HepG2 (cell line): ENCODE measurements around the gene CCDC106. TPM values are rescaled to one million over a fixed set of nuclear protein-coding genes. Genes with fewer than 3 reads are reported as not detected.

Source experiments
- EED ChIP-seq: sonication (generic); formaldehyde crosslinking; IDR thresholded peaks from 2 replicates; pipeline ENCODE4 v1.5.0; 2020; ENCODE audit warnings: mild to moderate bottlenecking, missing genetic modification reagents
- ELF3 ChIP-seq: IDR thresholded peaks from 2 replicates; pipeline ENCODE4 v1.6.1; 2016; ENCODE audit warnings: missing genetic modification reagents, missing compliant biosample characterization
- ETV5 ChIP-seq: IDR thresholded peaks from 2 replicates; pipeline ENCODE4 v1.6.1; 2018; ENCODE audit warnings: missing biosample characterization, missing genetic modification reagents, inconsistent platforms, borderline replicate concordance
- KLF6 ChIP-seq: IDR thresholded peaks from 2 replicates; pipeline ENCODE4 v1.8.0; 2016; ENCODE audit warnings: missing biosample characterization, missing genetic modification reagents
- ZNF451 ChIP-seq: sonication (generic); formaldehyde crosslinking; IDR thresholded peaks from 2 replicates; pipeline ENCODE4 v1.5.0; 2020; ENCODE audit warnings: mild to moderate bottlenecking, missing genetic modification reagents
- ZNF572 ChIP-seq: sonication (generic); formaldehyde crosslinking; IDR thresholded peaks from 2 replicates; pipeline ENCODE4 v1.5.1; 2020; ENCODE audit warnings: mild to moderate bottlenecking, missing genetic modification reagents
- ZNF652 ChIP-seq: IDR thresholded peaks from 2 replicates; pipeline ENCODE4 v1.6.1; 2016; ENCODE audit warnings: low read depth, borderline replicate concordance
- ZNF672 ChIP-seq: sonication (generic); formaldehyde crosslinking; IDR thresholded peaks from 2 replicates; pipeline ENCODE4 v1.8.1; 2022; ENCODE audit warnings: missing genetic modification reagents
- ZNF83 ChIP-seq: sonication (generic); formaldehyde crosslinking; IDR thresholded peaks from 2 replicates; pipeline ENCODE4 v1.4.0; 2020; ENCODE audit warnings: missing genetic modification reagents, mild to moderate bottlenecking, borderline replicate concordance
- polyA plus RNA-seq, 8 experiments: library from polyadenylated mRNA; depleted of rRNA in 3 of 8; stranded (reverse) in 7 of 8; unstranded in 1 of 8; fragments of >200 nt; fragmentation: Illumina TruSeq in 4 of 8; extraction: Trizol in 4 of 8; gene quantifications; 2 replicates each; pipeline versions ENCODE4 v1.2.1 to v1.2.3, GENCODE V29; 2011 to 2016; ENCODE audit warnings: low read depth in 4 of 8, missing spikeins in 1 of 8, mixed read lengths in 1 of 8; ENCODE audit not compliant: insufficient read depth in 1 of 8
- total RNA-seq, 5 experiments: library from RNA; depleted of rRNA; stranded (reverse); fragments of >200 nt; fragmentation: Illumina TruSeq; extraction: Trizol; gene quantifications; 2 replicates each; pipeline ENCODE4 v1.2.3, GENCODE V29; 2016; ENCODE audit warnings: low read depth in 1 of 5
- TF ChIP-seq, protein P1 (sequence below): IDR thresholded peaks from 2 replicates; pipeline ENCODE4 v1.6.1; 2016; ENCODE audit warnings: low read depth, missing genetic modification reagents, missing compliant biosample characterization
- TF ChIP-seq, protein P2 (sequence below): sonication (generic); formaldehyde crosslinking; IDR thresholded peaks from 2 replicates; pipeline ENCODE4 v1.5.0; 2020; ENCODE audit warnings: missing genetic modification reagents
- TF ChIP-seq, protein P3 (sequence below): sonication (generic); formaldehyde crosslinking; IDR thresholded peaks from 2 replicates; pipeline ENCODE4 v1.5.1; 2020; ENCODE audit warnings: mild to moderate bottlenecking, missing genetic modification reagents, borderline replicate concordance
- TF ChIP-seq, protein P4 (sequence below): sonication (generic); formaldehyde crosslinking; IDR thresholded peaks from 2 replicates; pipeline ENCODE4 v1.8.0; 2022; ENCODE audit warnings: missing genetic modification reagents, low read depth, mild to moderate bottlenecking, borderline replicate concordance
- TF ChIP-seq, protein P5 (sequence below): sonication (generic); formaldehyde crosslinking; IDR thresholded peaks from 2 replicates; pipeline ENCODE4 v1.4.0; 2020; ENCODE audit warnings: missing genetic modification reagents

The CCDC106 gene
- total and polyA plus RNA-seq, 2 of the 13 experiments (the other 11 are each of a cell fraction or from before 2014, with no cell fraction given), result 4.7 to 8.8 TPM

DNA sequence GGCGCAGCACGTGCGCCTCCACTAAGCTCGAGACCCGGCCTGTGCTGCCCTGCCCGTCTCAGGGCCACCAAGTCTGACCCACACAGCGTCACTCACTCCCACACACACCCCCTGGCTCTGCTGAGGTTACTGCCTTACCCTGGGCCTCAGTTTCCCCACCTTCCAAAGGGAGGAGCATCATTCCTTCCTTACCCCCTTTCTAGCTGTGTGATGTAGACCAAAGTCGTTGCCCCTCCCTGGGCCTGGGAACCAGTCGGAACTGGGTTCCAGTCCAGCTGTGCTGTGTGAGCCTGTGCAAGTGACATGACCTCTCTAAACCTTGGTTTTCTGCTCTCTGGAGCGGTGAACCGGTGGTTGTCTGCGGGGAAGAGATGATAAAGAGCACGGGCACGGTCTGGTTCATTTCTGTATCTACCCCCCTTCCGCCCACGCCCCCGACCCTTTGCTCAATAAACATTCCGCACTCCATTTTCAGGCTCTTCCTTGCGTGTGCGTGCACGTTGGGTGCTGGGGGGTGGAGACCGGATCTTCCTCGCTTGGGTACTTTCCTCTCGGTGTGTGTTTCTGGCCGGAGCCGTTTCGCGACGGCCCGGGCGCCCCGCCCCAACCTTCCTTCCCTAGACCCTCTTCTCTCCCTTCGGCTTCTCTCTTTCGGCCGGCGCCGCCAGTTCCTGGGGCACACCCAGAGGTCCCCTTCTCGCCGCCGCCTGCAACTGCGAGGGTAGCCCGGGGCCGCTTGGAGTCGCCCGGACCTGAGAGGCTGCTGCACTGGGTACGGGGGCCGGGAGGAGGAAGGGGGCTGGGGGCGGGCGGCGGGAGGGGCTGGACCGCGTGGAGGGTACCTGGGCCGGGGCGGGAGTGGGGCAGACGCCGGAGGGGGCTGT, 4.8 kb upstream of the CCDC106 start, which contains the start of gene ZNF581 (continued):
- TF ChIP-seq, protein P1, sequence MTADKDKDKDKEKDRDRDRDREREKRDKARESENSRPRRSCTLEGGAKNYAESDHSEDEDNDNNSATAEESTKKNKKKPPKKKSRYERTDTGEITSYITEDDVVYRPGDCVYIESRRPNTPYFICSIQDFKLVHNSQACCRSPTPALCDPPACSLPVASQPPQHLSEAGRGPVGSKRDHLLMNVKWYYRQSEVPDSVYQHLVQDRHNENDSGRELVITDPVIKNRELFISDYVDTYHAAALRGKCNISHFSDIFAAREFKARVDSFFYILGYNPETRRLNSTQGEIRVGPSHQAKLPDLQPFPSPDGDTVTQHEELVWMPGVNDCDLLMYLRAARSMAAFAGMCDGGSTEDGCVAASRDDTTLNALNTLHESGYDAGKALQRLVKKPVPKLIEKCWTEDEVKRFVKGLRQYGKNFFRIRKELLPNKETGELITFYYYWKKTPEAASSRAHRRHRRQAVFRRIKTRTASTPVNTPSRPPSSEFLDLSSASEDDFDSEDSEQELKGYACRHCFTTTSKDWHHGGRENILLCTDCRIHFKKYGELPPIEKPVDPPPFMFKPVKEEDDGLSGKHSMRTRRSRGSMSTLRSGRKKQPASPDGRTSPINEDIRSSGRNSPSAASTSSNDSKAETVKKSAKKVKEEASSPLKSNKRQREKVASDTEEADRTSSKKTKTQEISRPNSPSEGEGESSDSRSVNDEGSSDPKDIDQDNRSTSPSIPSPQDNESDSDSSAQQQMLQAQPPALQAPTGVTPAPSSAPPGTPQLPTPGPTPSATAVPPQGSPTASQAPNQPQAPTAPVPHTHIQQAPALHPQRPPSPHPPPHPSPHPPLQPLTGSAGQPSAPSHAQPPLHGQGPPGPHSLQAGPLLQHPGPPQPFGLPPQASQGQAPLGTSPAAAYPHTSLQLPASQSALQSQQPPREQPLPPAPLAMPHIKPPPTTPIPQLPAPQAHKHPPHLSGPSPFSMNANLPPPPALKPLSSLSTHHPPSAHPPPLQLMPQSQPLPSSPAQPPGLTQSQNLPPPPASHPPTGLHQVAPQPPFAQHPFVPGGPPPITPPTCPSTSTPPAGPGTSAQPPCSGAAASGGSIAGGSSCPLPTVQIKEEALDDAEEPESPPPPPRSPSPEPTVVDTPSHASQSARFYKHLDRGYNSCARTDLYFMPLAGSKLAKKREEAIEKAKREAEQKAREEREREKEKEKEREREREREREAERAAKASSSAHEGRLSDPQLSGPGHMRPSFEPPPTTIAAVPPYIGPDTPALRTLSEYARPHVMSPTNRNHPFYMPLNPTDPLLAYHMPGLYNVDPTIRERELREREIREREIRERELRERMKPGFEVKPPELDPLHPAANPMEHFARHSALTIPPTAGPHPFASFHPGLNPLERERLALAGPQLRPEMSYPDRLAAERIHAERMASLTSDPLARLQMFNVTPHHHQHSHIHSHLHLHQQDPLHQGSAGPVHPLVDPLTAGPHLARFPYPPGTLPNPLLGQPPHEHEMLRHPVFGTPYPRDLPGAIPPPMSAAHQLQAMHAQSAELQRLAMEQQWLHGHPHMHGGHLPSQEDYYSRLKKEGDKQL (CRISPR knock-in tag), result no peak
- TF ChIP-seq ETV5 (CRISPR knock-in tag), result peak; percentile 69
- TF ChIP-seq ZNF672, result no peak
- TF ChIP-seq ZNF451 (CRISPR knock-in tag), result 0 out of 2 replicates have a peak, but pooled peaks have one; percentile 45
- 0 out of 2 replicates have a peak, but pooled peaks have one; percentile 54 for TF ChIP-seq ZNF572 (CRISPR knock-in tag)
- no peak for TF ChIP-seq ZNF652 (CRISPR knock-in tag)
- TF ChIP-seq, protein P2, sequence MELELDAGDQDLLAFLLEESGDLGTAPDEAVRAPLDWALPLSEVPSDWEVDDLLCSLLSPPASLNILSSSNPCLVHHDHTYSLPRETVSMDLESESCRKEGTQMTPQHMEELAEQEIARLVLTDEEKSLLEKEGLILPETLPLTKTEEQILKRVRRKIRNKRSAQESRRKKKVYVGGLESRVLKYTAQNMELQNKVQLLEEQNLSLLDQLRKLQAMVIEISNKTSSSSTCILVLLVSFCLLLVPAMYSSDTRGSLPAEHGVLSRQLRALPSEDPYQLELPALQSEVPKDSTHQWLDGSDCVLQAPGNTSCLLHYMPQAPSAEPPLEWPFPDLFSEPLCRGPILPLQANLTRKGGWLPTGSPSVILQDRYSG (CRISPR knock-in tag), result peak; percentile 20; the same call in 1 of the 2 replicates
- no peak for TF ChIP-seq ZNF83 (CRISPR knock-in tag)
- peak; percentile 40; the same call in 1 of the 2 replicates for TF ChIP-seq KLF6 (CRISPR knock-in tag)
- TF ChIP-seq ELF3 (CRISPR knock-in tag), result peak; percentile 60
- TF ChIP-seq, protein P3, sequence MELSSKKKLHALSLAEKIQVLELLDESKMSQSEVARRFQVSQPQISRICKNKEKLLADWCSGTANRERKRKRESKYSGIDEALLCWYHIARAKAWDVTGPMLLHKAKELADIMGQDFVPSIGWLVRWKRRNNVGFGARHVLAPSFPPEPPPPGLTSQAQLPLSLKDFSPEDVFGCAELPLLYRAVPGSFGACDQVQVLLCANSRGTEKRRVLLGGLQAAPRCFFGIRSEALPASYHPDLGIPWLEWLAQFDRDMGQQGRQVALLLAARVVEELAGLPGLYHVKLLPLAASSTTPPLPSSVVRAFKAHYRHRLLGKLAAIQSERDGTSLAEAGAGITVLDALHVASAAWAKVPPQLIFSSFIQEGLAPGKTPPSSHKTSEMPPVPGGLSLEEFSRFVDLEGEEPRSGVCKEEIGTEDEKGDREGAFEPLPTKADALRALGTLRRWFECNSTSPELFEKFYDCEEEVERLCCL, result peak; percentile 60; the same call in 1 of the 2 replicates
- TF ChIP-seq, protein P4, sequence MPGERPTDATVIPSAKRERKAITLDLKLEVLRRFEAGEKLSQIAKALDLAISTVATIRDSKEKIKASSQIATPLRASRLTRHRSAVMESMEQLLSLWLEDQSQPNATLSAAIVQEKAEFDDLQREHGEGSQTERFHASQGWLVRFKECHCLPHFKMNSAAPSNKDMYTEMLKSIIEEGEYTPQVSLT (CRISPR knock-in tag), result no peak
- TF ChIP-seq, protein P5, sequence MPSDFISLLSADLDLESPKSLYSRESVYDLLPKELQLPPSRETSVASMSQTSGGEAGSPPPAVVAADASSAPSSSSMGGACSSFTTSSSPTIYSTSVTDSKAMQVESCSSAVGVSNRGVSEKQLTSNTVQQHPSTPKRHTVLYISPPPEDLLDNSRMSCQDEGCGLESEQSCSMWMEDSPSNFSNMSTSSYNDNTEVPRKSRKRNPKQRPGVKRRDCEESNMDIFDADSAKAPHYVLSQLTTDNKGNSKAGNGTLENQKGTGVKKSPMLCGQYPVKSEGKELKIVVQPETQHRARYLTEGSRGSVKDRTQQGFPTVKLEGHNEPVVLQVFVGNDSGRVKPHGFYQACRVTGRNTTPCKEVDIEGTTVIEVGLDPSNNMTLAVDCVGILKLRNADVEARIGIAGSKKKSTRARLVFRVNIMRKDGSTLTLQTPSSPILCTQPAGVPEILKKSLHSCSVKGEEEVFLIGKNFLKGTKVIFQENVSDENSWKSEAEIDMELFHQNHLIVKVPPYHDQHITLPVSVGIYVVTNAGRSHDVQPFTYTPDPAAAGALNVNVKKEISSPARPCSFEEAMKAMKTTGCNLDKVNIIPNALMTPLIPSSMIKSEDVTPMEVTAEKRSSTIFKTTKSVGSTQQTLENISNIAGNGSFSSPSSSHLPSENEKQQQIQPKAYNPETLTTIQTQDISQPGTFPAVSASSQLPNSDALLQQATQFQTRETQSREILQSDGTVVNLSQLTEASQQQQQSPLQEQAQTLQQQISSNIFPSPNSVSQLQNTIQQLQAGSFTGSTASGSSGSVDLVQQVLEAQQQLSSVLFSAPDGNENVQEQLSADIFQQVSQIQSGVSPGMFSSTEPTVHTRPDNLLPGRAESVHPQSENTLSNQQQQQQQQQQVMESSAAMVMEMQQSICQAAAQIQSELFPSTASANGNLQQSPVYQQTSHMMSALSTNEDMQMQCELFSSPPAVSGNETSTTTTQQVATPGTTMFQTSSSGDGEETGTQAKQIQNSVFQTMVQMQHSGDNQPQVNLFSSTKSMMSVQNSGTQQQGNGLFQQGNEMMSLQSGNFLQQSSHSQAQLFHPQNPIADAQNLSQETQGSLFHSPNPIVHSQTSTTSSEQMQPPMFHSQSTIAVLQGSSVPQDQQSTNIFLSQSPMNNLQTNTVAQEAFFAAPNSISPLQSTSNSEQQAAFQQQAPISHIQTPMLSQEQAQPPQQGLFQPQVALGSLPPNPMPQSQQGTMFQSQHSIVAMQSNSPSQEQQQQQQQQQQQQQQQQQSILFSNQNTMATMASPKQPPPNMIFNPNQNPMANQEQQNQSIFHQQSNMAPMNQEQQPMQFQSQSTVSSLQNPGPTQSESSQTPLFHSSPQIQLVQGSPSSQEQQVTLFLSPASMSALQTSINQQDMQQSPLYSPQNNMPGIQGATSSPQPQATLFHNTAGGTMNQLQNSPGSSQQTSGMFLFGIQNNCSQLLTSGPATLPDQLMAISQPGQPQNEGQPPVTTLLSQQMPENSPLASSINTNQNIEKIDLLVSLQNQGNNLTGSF (CRISPR knock-in tag), result no peak
- TF ChIP-seq EED (CRISPR knock-in tag), result no peak
